Measurements from ENCODE around the gene NR1D2. TPM values are rescaled to one million over a fixed set of nuclear protein-coding genes. Genes with fewer than 3 reads are reported as not detected.

Gene NR1D2
- total RNA-seq, 6 donors from 2014 or later = 19.6 to 52.4 (median 38.9) TPM

DNA sequence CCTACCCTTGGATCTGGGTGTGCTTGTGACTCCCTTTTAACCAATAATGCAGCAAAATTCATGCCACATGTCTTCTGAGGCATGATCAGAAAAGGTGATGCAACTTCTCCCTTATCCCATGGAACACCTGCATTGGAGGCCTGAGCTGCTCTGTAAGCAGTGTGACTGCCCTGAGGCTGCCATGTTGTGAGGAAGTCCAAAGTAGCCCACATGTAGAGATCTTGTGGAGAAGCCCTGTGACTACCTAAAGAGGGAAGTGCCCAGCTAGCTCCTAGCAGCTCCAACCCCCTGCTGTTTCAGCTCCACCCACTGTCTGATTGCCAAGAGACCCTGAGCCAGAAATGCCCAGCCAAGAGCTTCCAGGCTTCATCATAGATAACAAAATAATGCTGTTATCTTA, 6.4 kb upstream of the NR1D2 start:
- H3K27me3 ChIP-seq = no peaks in the 10 kb centered on the region
- TF ChIP-seq EP300 (IDR thresholded peaks at IDR 0.05) (no peak), POLR2AphosphoS5 (IDR thresholded peaks at IDR 0.05) (no peak), POLR2A (IDR thresholded peaks at IDR 0.05) (no peak)
- TF ChIP-seq, protein P1, sequence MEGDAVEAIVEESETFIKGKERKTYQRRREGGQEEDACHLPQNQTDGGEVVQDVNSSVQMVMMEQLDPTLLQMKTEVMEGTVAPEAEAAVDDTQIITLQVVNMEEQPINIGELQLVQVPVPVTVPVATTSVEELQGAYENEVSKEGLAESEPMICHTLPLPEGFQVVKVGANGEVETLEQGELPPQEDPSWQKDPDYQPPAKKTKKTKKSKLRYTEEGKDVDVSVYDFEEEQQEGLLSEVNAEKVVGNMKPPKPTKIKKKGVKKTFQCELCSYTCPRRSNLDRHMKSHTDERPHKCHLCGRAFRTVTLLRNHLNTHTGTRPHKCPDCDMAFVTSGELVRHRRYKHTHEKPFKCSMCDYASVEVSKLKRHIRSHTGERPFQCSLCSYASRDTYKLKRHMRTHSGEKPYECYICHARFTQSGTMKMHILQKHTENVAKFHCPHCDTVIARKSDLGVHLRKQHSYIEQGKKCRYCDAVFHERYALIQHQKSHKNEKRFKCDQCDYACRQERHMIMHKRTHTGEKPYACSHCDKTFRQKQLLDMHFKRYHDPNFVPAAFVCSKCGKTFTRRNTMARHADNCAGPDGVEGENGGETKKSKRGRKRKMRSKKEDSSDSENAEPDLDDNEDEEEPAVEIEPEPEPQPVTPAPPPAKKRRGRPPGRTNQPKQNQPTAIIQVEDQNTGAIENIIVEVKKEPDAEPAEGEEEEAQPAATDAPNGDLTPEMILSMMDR (IDR thresholded peaks at IDR 0.05) = no peak
- ATAC-seq (ENCODE audit: low FRiP score in 2 of 2) = no peak

DNA sequence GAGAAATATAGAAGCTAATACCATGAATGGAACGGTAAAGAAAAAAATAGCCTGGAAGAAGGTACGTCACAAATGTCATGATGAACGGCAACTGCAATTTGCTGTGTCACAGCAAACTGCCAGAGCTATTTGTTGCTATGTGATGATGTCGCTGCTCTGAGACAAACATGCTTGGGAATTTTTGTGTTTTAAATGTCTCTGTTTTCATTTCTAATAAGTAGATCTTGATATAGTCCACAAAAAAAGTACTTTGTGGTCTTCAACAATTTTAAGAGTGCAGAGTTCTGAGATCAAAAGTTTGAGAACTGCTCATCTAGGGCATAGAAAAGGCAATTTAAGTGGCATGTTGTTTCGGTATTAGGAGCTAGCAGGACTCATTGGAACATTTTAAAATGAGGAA, 4.3 kb upstream of the NR1D2 start:
- no peaks in the 10 kb centered on the region for H3K36me3 ChIP-seq
- no peak for DNase-seq
- 71 to 88% methylated on average over 5 of the region's 5 CpGs for WGBS, 2 donors
- H3K27ac ChIP-seq = no peak overlapping the region
- peaks cover 0 to 7% (median 5%) of the 10 kb centered on the region in 4 donors for H3K4me1 ChIP-seq
- no peak overlapping the region for H3K4me3 ChIP-seq
- ATAC-seq (ENCODE audit: low FRiP score in 2 of 2) = no peak
- TF ChIP-seq EP300 (IDR thresholded peaks at IDR 0.05) (no peak), POLR2A (IDR thresholded peaks at IDR 0.05) (no peak)
- H3K9me3 ChIP-seq = no peaks in the 10 kb centered on the region
- no peaks in the 10 kb centered on the region for H3K27me3 ChIP-seq

More for the DNA sequence above, 6.4 kb upstream of the NR1D2 start:
- Histone ChIP-seq H3K9me3 (no peaks in the 10 kb centered on the region), H3K4me1 (no peaks in the 10 kb centered on the region), H3K27ac (no peak overlapping the region), H3K36me3 (no peaks in the 10 kb centered on the region), H3K4me3 (no peak overlapping the region)
- DNase-seq = no peak

DNA sequence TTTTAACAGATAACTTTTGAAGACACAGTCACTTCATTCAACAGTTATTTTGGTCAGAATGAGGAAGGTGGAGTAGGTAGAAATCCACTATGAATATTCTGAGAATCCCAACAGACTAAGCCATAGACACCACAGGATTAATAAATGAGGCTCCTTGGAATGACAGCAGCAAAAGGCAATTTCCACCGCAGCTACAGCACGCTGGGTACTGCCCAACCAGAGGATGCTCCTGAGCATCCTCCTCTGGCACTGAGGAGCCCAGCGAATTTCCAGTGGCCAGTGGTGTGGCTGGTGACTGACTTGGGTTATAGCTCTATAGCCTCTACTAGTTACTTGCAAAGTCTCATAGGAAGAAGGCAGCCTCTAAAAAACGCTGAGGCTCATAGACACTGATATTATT, 3.6 kb upstream of the NR1D2 start:
- Histone ChIP-seq H3K27me3 (no peaks in the 10 kb centered on the region), H3K4me3 (no peak overlapping the region), H3K27ac (no peak overlapping the region), H3K4me1 (peaks cover 2 to 7% (median 6%) of the 10 kb centered on the region in 4 donors), H3K9me3 (no peaks in the 10 kb centered on the region), H3K36me3 (no peaks in the 10 kb centered on the region)
- ATAC-seq (ENCODE audit: low FRiP score in 2 of 2) = no peak
- DNase-seq = no peak
- WGBS, 2 donors = 95 to 96% methylated on average over 4 of the region's 4 CpGs
- TF ChIP-seq EP300 (IDR thresholded peaks at IDR 0.05) (no peak), POLR2AphosphoS5 (IDR thresholded peaks at IDR 0.05) (no peak), POLR2A (IDR thresholded peaks at IDR 0.05) (no peak)
- TF ChIP-seq, protein P1 (IDR thresholded peaks at IDR 0.05) = no peak

DNA sequence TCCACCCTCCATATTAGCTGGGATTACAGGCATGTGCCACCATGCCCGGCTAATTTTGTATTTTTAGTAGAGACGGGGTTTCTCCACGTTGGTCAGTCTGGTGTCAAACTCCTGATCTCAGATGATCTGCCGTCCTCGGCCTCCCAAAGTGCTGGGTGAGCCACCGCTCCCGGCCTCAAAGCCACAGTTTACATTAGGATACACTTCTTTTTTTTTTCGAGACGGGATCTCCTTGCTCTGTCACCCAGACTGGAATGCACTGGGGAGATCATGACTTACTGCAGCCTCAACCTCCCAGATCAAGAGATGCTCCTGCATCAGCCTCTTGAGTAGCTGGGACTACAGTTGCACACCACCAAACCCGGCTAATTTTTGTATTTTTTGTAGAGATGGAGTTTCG, 2.5 kb upstream of the NR1D2 start:
- H3K9me3 ChIP-seq = no peaks in the 10 kb centered on the region
- DNase-seq = peak in 1 of 2 donors; percentile 24
- ATAC-seq (ENCODE audit: low FRiP score in 2 of 2) = no peak
- TF ChIP-seq EP300 (IDR thresholded peaks at IDR 0.05) (no peak), POLR2A (IDR thresholded peaks at IDR 0.05) (no peak), POLR2AphosphoS5 (IDR thresholded peaks at IDR 0.05) (no peak)
- TF ChIP-seq, protein P1 (IDR thresholded peaks at IDR 0.05) = no peak
- no peaks in the 10 kb centered on the region for H3K27me3 ChIP-seq
- no peaks in the 10 kb centered on the region for H3K36me3 ChIP-seq
- 87 to 91% methylated on average over 11 of the region's 11 CpGs for WGBS, 2 donors
- peaks cover 12 to 16% (median 14%) of the 10 kb centered on the region in 4 donors for H3K4me1 ChIP-seq
- H3K27ac ChIP-seq = no peak overlapping the region
- no peak overlapping the region for H3K4me3 ChIP-seq

DNA sequence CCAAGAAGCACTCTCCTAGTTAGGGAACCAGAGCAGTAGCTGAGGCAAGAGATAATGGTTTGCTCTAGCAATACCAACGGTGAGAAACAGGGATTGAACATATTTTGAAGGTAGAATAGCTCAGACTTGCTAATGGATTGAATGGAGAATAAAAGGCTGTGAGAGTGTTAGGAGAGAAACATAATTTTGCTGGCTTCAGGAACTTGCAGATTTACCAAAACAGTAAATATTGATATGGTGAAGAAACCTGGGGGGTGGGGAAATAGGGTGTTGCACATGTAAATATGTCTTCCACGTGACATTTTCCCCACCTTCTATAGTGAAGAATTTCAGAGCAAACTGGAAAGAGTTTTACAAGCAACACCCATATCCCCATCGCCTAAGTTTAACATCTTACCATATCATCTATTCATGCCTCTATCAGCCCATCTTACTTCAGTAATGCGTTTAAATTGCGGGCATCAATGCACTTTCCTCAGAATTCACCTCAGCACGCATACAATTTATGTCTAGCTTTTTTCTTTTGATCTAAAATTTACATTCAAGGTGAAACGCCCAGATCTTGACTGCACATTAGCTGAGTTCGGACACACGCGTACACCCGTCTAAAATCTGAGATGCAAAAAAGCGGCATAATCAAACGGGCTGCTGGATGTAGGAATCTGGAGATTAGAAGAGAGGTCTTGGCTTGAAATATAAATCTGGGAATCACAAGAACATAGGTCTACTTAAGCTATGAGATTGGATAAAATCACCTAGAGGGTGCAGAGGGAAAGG, 891 bp upstream of the NR1D2 start:
- ATAC-seq (ENCODE audit: low FRiP score in 2 of 2) = no peak
- no peaks in the 10 kb centered on the region for H3K36me3 ChIP-seq
- peaks cover 16 to 30% (median 25%) of the 10 kb centered on the region in 4 donors for H3K4me1 ChIP-seq
- H3K27me3 ChIP-seq = no peaks in the 10 kb centered on the region
- peak overlapping the region; percentile 90 to 100 (median 99) for H3K27ac ChIP-seq
- 11% methylated on average over 13 of the region's 13 CpGs for WGBS, 2 donors
- TF ChIP-seq POLR2AphosphoS5 (IDR thresholded peaks at IDR 0.05) = no peak
- H3K9me3 ChIP-seq = no peaks in the 10 kb centered on the region
- H3K4me3 ChIP-seq = peak overlapping the region; percentile 74 to 95 (median 86)
- no peak for DNase-seq

DNA sequence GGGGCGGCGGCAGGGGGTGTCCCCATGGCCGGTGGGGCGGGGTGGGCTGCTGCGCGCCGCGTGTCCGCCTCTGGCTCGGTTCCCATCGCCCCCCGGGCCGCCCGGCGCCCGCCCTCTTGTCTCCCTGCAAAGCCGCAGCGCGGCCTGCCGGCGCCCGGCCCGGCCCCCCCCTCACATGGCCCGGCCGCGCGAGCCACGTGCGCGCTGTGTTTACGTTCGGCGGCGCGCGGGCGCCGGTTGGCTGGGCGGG, 502 bp downstream of the NR1D2 start:
- DNase-seq = no peak
- TF ChIP-seq, protein P1 (IDR thresholded peaks at IDR 0.05) = no peak
- TF ChIP-seq POLR2AphosphoS5 (IDR thresholded peaks at IDR 0.05) (no peak), POLR2A (IDR thresholded peaks at IDR 0.05) (peak in 1 of 4 donors; percentile 29), EP300 (IDR thresholded peaks at IDR 0.05) (no peak)

More for the DNA sequence above, 502 bp downstream of the NR1D2 start:
- no peaks in the 10 kb centered on the region for H3K36me3 ChIP-seq
- no CpG with 5 or more reads among the region's 39 CpGs for WGBS, 2 donors
- peaks cover 26 to 44% (median 36%) of the 10 kb centered on the region in 4 donors for H3K4me1 ChIP-seq
- no peaks in the 10 kb centered on the region for H3K27me3 ChIP-seq
- peak overlapping the region; percentile 90 to 100 (median 99) for H3K27ac ChIP-seq
- H3K9me3 ChIP-seq = no peaks in the 10 kb centered on the region
- peak overlapping the region; percentile 74 to 95 (median 86) for H3K4me3 ChIP-seq
- no peak for ATAC-seq (ENCODE audit: low FRiP score in 2 of 2)

Data from upper lobe of left lung (tissue), 6 donors.